ENCODE results near the gene SLC12A5. TPM values are rescaled to one million over a fixed set of nuclear protein-coding genes. Genes with fewer than 3 reads are reported as not detected.

SLC12A5 gene
- total RNA-seq, 2 donors from 2014 or later = not detected

DNA sequence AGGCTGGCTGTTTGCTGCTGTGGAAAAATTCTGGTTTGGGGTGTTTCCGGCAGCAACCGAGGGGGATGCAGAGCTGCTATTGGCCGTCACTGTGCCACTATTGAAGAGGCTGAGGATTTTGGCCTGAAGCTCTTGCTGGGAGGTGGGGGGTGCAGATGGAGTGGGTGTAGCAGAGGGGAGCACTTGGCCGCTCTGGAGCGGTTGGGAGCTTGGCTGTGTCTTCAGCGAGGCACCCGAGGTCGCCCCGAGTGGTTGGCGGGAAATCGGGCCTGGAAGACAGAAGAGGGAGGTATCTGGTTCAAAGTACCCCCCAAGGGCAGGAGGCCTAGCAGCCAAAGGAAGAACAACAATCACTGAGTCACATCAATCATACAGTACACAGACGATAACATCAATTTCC, 33.6 kb downstream of the SLC12A5 start:
- ATAC-seq (ENCODE audit: insufficient number of reproducible peaks, low FRiP score, low read depth) = no peak
- H3K4me1 ChIP-seq (ENCODE audit: control insufficient read depth in 1 of 2, low read depth in 2 of 2) = peaks cover 11 to 22% of the 10 kb centered on the region in 2 donors
- peaks cover 67% of the 10 kb centered on the region for H3K36me3 ChIP-seq
- no peak overlapping the region for H3K4me3 ChIP-seq
- no peak for TF ChIP-seq CTCF (IDR thresholded peaks at IDR 0.05)
- no peaks in the 10 kb centered on the region for H3K27me3 ChIP-seq (replicated peaks; ENCODE audit: insufficient read depth)
- H3K9me3 ChIP-seq = no peaks in the 10 kb centered on the region
- DNase-seq (ENCODE audit: low spot score) = no peak
- H3K27ac ChIP-seq = no peak overlapping the region

- H3K4me1 ChIP-seq (ENCODE audit: control insufficient read depth in 1 of 2, low read depth in 2 of 2) = peaks cover 6 to 18% of the 10 kb centered on the region in 2 donors
- TF ChIP-seq CTCF (IDR thresholded peaks at IDR 0.05) = no peak
- no peaks in the 10 kb centered on the region for H3K9me3 ChIP-seq
- DNase-seq (ENCODE audit: low spot score) (no peak), ATAC-seq (ENCODE audit: insufficient number of reproducible peaks, low FRiP score, low read depth) (no peak)
- H3K27me3 ChIP-seq (replicated peaks; ENCODE audit: insufficient read depth) = no peaks in the 10 kb centered on the region
- H3K4me3 ChIP-seq = no peak overlapping the region
- peaks cover 73% of the 10 kb centered on the region for H3K36me3 ChIP-seq
- no peak overlapping the region for H3K27ac ChIP-seq
Observed at GRCh38 chr20:46063151-46063550, 34.1 kb downstream of the SLC12A5 start.

DNA sequence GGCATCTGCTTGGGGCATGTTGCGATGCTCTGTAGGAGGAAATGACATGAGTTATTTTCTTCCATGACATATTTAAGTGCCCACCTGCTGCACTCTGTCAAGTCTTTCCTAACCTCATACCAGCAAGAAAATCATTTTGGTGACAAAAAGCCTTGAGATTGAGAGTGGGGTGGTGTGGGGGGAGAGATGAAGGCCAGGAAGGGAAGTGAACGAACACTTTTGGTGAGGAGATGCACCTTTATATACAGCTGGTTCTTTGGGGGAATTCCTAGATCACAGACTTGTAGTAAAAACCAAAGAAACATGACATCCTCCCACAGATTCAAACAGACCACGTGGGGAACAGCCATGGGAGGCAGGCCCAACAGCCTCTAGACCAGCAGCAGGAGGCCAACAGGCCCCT, 34.6 kb downstream of the SLC12A5 start:
- no peak for TF ChIP-seq CTCF (IDR thresholded peaks at IDR 0.05)
- Histone ChIP-seq H3K4me1 (ENCODE audit: control insufficient read depth in 1 of 2, low read depth in 2 of 2) (peaks cover under 1 to 13% of the 10 kb centered on the region in 2 donors), H3K4me3 (no peak overlapping the region), H3K36me3 (peaks cover 77% of the 10 kb centered on the region), H3K9me3 (no peaks in the 10 kb centered on the region), H3K27ac (no peak overlapping the region), H3K27me3 (replicated peaks; ENCODE audit: insufficient read depth) (no peaks in the 10 kb centered on the region)
- no peak for ATAC-seq (ENCODE audit: insufficient number of reproducible peaks, low FRiP score, low read depth)
- no peak for DNase-seq (ENCODE audit: low spot score)

- Histone ChIP-seq H3K9me3 (no peaks in the 10 kb centered on the region), H3K36me3 (peaks cover 84% of the 10 kb centered on the region), H3K4me3 (no peak overlapping the region), H3K27ac (no peak overlapping the region), H3K4me1 (ENCODE audit: control insufficient read depth in 1 of 2, low read depth in 2 of 2) (peaks cover 0 to 9% of the 10 kb centered on the region in 2 donors), H3K27me3 (replicated peaks; ENCODE audit: insufficient read depth) (no peaks in the 10 kb centered on the region)
- no peak for TF ChIP-seq CTCF (IDR thresholded peaks at IDR 0.05)
- DNase-seq (ENCODE audit: low spot score) (no peak), ATAC-seq (ENCODE audit: insufficient number of reproducible peaks, low FRiP score, low read depth) (no peak)
Observed at GRCh38 chr20:46065006-46065405, 36.0 kb downstream of the SLC12A5 start.

GRCh38 chr20:46065691-46066090, 36.7 kb downstream of the SLC12A5 start:
- Histone ChIP-seq H3K27ac (no peak overlapping the region), H3K4me3 (no peak overlapping the region), H3K27me3 (replicated peaks; ENCODE audit: insufficient read depth) (no peaks in the 10 kb centered on the region), H3K36me3 (peaks cover 82% of the 10 kb centered on the region), H3K4me1 (ENCODE audit: control insufficient read depth in 1 of 2, low read depth in 2 of 2) (peaks cover 0 to 5% of the 10 kb centered on the region in 2 donors), H3K9me3 (no peaks in the 10 kb centered on the region)
- DNase-seq (ENCODE audit: low spot score) (no peak), ATAC-seq (ENCODE audit: insufficient number of reproducible peaks, low FRiP score, low read depth) (no peak)
- TF ChIP-seq CTCF (IDR thresholded peaks at IDR 0.05) = no peak

Measured in thoracic aorta (tissue), 2 donors.